ENCODE measurements around the gene BACH2.

Gene BACH2

GRCh38 chr6:90110971-90111370 is 185.7 kb downstream of the BACH2 start:
- H3K27ac ChIP-seq (ENCODE audit: low read depth, low read length): no peak overlapping the region
- no peaks in the 10 kb centered on the region for H3K27me3 ChIP-seq (ENCODE audit: control insufficient read depth in 5 of 5, insufficient read depth in 4 of 5, low read length in 5 of 5)
- H3K9me3 ChIP-seq (ENCODE audit: control insufficient read depth in 5 of 5, low read length in 5 of 5): peaks cover 0 to 17% (median 12%) of the 10 kb centered on the region in 5 donors
- no peak overlapping the region for H3K9ac ChIP-seq (ENCODE audit: low read length in 5 of 5)
- H3K4me1 ChIP-seq (ENCODE audit: control insufficient read depth in 5 of 5, insufficient read depth in 5 of 5, low read length in 5 of 5): no peaks in the 10 kb centered on the region
- no peaks in the 10 kb centered on the region for H3K36me3 ChIP-seq (ENCODE audit: control insufficient read depth in 5 of 5, insufficient read depth in 5 of 5, low read length in 5 of 5)
- no peak overlapping the region for H3K4me3 ChIP-seq (ENCODE audit: low read depth in 1 of 5, low read length in 5 of 5)

GRCh38 chr6:90109141-90109540 is 187.5 kb downstream of the BACH2 start:
- H3K4me3 ChIP-seq (ENCODE audit: low read depth in 1 of 5, low read length in 5 of 5): no peak overlapping the region
- H3K4me1 ChIP-seq (ENCODE audit: control insufficient read depth in 5 of 5, insufficient read depth in 5 of 5, low read length in 5 of 5): no peaks in the 10 kb centered on the region
- H3K27ac ChIP-seq (ENCODE audit: low read depth, low read length): no peak overlapping the region
- no peak overlapping the region for H3K9ac ChIP-seq (ENCODE audit: low read length in 5 of 5)
- no peaks in the 10 kb centered on the region for H3K27me3 ChIP-seq (ENCODE audit: control insufficient read depth in 5 of 5, insufficient read depth in 4 of 5, low read length in 5 of 5)
- peaks cover 0 to 16% (median 12%) of the 10 kb centered on the region in 5 donors for H3K9me3 ChIP-seq (ENCODE audit: control insufficient read depth in 5 of 5, low read length in 5 of 5)
- no peaks in the 10 kb centered on the region for H3K36me3 ChIP-seq (ENCODE audit: control insufficient read depth in 5 of 5, insufficient read depth in 5 of 5, low read length in 5 of 5)

DNA sequence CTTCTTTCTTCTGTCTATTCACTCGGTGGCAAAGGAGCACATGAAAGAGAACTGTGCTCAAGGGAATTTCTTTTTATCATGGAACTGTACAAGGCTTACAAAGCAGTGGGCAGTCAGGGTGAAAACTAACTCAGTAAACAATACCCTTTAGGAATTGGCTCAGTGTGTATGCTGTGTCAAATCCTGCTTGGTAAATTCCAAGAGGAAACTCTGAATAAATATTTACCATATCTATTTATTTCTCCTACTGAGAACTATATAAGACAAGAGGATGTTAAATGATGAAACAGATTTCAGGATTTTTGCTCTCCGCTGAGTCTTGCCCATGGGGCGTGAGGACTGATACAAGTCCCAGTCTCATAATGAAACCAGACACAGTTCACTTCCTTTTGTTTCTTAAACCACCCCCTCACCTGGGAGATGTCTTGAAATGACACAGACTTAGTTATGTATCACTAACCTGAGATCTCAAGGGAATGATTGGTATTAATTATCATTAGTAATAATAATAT is 188.8 kb downstream of the BACH2 start:
- H3K4me3 ChIP-seq (ENCODE audit: low read depth in 1 of 5, low read length in 5 of 5): no peak overlapping the region
- no peaks in the 10 kb centered on the region for H3K27me3 ChIP-seq (ENCODE audit: control insufficient read depth in 5 of 5, insufficient read depth in 4 of 5, low read length in 5 of 5)
- no peak overlapping the region for H3K27ac ChIP-seq (ENCODE audit: low read depth, low read length)
- no peaks in the 10 kb centered on the region for H3K36me3 ChIP-seq (ENCODE audit: control insufficient read depth in 5 of 5, insufficient read depth in 5 of 5, low read length in 5 of 5)
- H3K9ac ChIP-seq (ENCODE audit: low read length in 5 of 5): no peak overlapping the region
- no peaks in the 10 kb centered on the region for H3K4me1 ChIP-seq (ENCODE audit: control insufficient read depth in 5 of 5, insufficient read depth in 5 of 5, low read length in 5 of 5)
- peaks cover 0 to 5% (median 4%) of the 10 kb centered on the region in 5 donors for H3K9me3 ChIP-seq (ENCODE audit: control insufficient read depth in 5 of 5, low read length in 5 of 5)

DNA sequence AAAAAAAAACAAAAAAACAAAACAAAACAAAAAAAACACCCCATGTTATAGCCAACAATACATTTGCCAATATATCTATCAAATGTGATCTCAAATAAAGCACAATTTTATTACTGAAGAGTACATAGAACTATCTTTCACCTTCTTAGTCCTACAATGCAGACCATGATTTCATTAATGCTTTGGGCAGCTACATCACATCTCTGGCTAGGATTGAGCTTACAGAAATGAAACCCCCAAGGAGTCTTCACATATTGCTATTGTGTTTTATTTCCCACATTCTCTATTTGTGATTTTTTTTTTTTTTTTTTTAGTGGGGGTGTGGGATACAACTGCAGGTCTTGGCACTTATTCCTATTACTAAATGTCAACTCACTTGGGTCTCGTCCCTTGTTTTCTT is 189.3 kb downstream of the BACH2 start:
- H3K4me3 ChIP-seq (ENCODE audit: low read depth in 1 of 5, low read length in 5 of 5): no peak overlapping the region
- H3K36me3 ChIP-seq (ENCODE audit: control insufficient read depth in 5 of 5, insufficient read depth in 5 of 5, low read length in 5 of 5): no peaks in the 10 kb centered on the region
- no peaks in the 10 kb centered on the region for H3K27me3 ChIP-seq (ENCODE audit: control insufficient read depth in 5 of 5, insufficient read depth in 4 of 5, low read length in 5 of 5)
- H3K27ac ChIP-seq (ENCODE audit: low read depth, low read length): no peak overlapping the region
- H3K9ac ChIP-seq (ENCODE audit: low read length in 5 of 5): no peak overlapping the region
- no peaks in the 10 kb centered on the region for H3K4me1 ChIP-seq (ENCODE audit: control insufficient read depth in 5 of 5, insufficient read depth in 5 of 5, low read length in 5 of 5)
- H3K9me3 ChIP-seq (ENCODE audit: control insufficient read depth in 5 of 5, low read length in 5 of 5): peaks cover 0 to 1% (median 0%) of the 10 kb centered on the region in 5 donors

DNA sequence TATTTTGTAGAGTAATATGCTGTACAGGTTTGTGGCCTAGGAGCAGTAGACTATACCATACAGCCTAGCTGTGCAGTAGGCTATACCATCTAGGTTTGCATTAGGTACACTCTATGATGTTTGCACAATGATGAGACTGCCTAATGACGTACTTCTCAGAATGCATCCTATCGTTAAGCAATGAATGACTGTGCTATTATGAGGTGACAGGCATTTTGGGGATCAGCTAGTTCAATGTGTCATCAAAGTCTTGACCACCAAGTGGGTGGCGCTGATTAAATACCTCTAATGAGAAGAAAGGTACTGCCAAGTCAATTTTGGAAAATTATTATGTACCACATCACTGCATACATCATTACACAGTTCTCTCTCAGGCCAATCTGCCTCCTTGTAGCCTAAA is 190.2 kb downstream of the BACH2 start:
- H3K36me3 ChIP-seq (ENCODE audit: control insufficient read depth in 5 of 5, insufficient read depth in 5 of 5, low read length in 5 of 5): no peaks in the 10 kb centered on the region
- H3K27ac ChIP-seq (ENCODE audit: low read depth, low read length): no peak overlapping the region
- H3K27me3 ChIP-seq (ENCODE audit: control insufficient read depth in 5 of 5, insufficient read depth in 4 of 5, low read length in 5 of 5): no peaks in the 10 kb centered on the region
- H3K4me1 ChIP-seq (ENCODE audit: control insufficient read depth in 5 of 5, insufficient read depth in 5 of 5, low read length in 5 of 5): no peaks in the 10 kb centered on the region
- H3K9me3 ChIP-seq (ENCODE audit: control insufficient read depth in 5 of 5, low read length in 5 of 5): no peaks in the 10 kb centered on the region
- H3K4me3 ChIP-seq (ENCODE audit: low read depth in 1 of 5, low read length in 5 of 5): no peak overlapping the region
- no peak overlapping the region for H3K9ac ChIP-seq (ENCODE audit: low read length in 5 of 5)

GRCh38 chr6:90105506-90106170 is 191.0 kb downstream of the BACH2 start:
- Histone ChIP-seq H3K4me3 (ENCODE audit: low read depth in 1 of 5, low read length in 5 of 5) (no peak overlapping the region), H3K27me3 (ENCODE audit: control insufficient read depth in 5 of 5, insufficient read depth in 4 of 5, low read length in 5 of 5) (no peaks in the 10 kb centered on the region), H3K9ac (ENCODE audit: low read length in 5 of 5) (no peak overlapping the region), H3K4me1 (ENCODE audit: control insufficient read depth in 5 of 5, insufficient read depth in 5 of 5, low read length in 5 of 5) (no peaks in the 10 kb centered on the region), H3K9me3 (ENCODE audit: control insufficient read depth in 5 of 5, low read length in 5 of 5) (no peaks in the 10 kb centered on the region), H3K27ac (ENCODE audit: low read depth, low read length) (no peak overlapping the region), H3K36me3 (ENCODE audit: control insufficient read depth in 5 of 5, insufficient read depth in 5 of 5, low read length in 5 of 5) (no peaks in the 10 kb centered on the region)

- Histone ChIP-seq H3K9ac (ENCODE audit: low read length in 5 of 5) (no peak overlapping the region), H3K4me3 (ENCODE audit: low read depth in 1 of 5, low read length in 5 of 5) (no peak overlapping the region), H3K36me3 (ENCODE audit: control insufficient read depth in 5 of 5, insufficient read depth in 5 of 5, low read length in 5 of 5) (no peaks in the 10 kb centered on the region), H3K27me3 (ENCODE audit: control insufficient read depth in 5 of 5, insufficient read depth in 4 of 5, low read length in 5 of 5) (no peaks in the 10 kb centered on the region), H3K9me3 (ENCODE audit: control insufficient read depth in 5 of 5, low read length in 5 of 5) (no peaks in the 10 kb centered on the region), H3K4me1 (ENCODE audit: control insufficient read depth in 5 of 5, insufficient read depth in 5 of 5, low read length in 5 of 5) (peaks cover 0 to 6% (median 5%) of the 10 kb centered on the region in 5 donors), H3K27ac (ENCODE audit: low read depth, low read length) (no peak overlapping the region)
Measured at GRCh38 chr6:90103056-90103800, 193.4 kb downstream of the BACH2 start.

DNA sequence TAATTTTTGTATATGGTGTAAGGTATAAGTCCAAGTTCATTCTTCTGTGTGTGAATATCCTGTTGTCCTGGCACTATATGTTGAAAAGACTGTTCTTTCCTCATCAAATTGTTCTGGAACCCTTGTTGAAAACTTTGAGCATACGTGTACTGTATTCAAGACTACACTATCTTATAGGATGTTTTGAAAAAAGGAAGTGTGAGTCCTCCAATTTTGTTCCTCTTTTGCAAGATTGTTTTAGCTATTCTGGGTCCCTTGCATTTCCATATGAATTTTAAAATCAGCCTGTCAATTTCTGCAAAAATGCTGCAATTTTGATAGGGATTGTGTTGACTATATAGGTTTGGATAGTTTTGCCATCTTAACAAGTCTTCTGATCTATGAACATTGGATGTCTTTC is 195.2 kb downstream of the BACH2 start:
- no peak overlapping the region for H3K27ac ChIP-seq (ENCODE audit: low read depth, low read length)
- no peaks in the 10 kb centered on the region for H3K27me3 ChIP-seq (ENCODE audit: control insufficient read depth in 5 of 5, insufficient read depth in 4 of 5, low read length in 5 of 5)
- H3K9ac ChIP-seq (ENCODE audit: low read length in 5 of 5): no peak overlapping the region
- no peaks in the 10 kb centered on the region for H3K36me3 ChIP-seq (ENCODE audit: control insufficient read depth in 5 of 5, insufficient read depth in 5 of 5, low read length in 5 of 5)
- no peak overlapping the region for H3K4me3 ChIP-seq (ENCODE audit: low read depth in 1 of 5, low read length in 5 of 5)
- peaks cover 0 to 19% (median 13%) of the 10 kb centered on the region in 5 donors for H3K4me1 ChIP-seq (ENCODE audit: control insufficient read depth in 5 of 5, insufficient read depth in 5 of 5, low read length in 5 of 5)
- H3K9me3 ChIP-seq (ENCODE audit: control insufficient read depth in 5 of 5, low read length in 5 of 5): no peaks in the 10 kb centered on the region

GRCh38 chr6:90100059-90100665 is 196.5 kb downstream of the BACH2 start:
- Histone ChIP-seq H3K9ac (ENCODE audit: low read length in 5 of 5) (no peak overlapping the region), H3K4me1 (ENCODE audit: control insufficient read depth in 5 of 5, insufficient read depth in 5 of 5, low read length in 5 of 5) (peaks cover 0 to 19% (median 13%) of the 10 kb centered on the region in 5 donors), H3K9me3 (ENCODE audit: control insufficient read depth in 5 of 5, low read length in 5 of 5) (no peaks in the 10 kb centered on the region), H3K27me3 (ENCODE audit: control insufficient read depth in 5 of 5, insufficient read depth in 4 of 5, low read length in 5 of 5) (no peaks in the 10 kb centered on the region), H3K36me3 (ENCODE audit: control insufficient read depth in 5 of 5, insufficient read depth in 5 of 5, low read length in 5 of 5) (no peaks in the 10 kb centered on the region), H3K27ac (ENCODE audit: low read depth, low read length) (no peak overlapping the region), H3K4me3 (ENCODE audit: low read depth in 1 of 5, low read length in 5 of 5) (no peak overlapping the region)

DNA sequence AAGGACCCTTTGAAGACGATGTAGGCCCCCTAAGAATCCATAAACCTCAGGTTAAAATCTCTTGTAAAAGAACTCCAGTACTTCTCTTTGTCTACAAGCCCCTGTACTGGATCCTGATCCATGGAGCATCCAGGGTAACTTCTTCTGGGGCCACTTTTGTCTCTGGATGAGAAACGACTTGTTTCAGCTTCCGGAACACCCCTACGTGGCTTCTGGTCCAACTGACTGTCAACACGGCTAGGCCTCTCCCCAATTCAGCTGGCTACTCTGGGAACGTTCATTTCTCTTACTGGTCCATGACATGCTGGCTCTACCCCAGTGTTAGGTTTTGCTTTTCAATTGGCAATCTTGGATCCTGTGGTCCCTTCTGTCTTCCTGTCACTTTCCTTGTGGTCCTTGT is 198.0 kb downstream of the BACH2 start:
- H3K27me3 ChIP-seq (ENCODE audit: control insufficient read depth in 5 of 5, insufficient read depth in 4 of 5, low read length in 5 of 5): no peaks in the 10 kb centered on the region
- peak overlapping the region; percentile 55 for H3K27ac ChIP-seq (ENCODE audit: low read depth, low read length)
- H3K9ac ChIP-seq (ENCODE audit: low read length in 5 of 5): peak overlapping the region in 2 of 5 donors; percentile 38 to 70
- no peaks in the 10 kb centered on the region for H3K9me3 ChIP-seq (ENCODE audit: control insufficient read depth in 5 of 5, low read length in 5 of 5)
- no peak overlapping the region for H3K4me3 ChIP-seq (ENCODE audit: low read depth in 1 of 5, low read length in 5 of 5)
- H3K36me3 ChIP-seq (ENCODE audit: control insufficient read depth in 5 of 5, insufficient read depth in 5 of 5, low read length in 5 of 5): no peaks in the 10 kb centered on the region
- peaks cover 0 to 19% (median 13%) of the 10 kb centered on the region in 5 donors for H3K4me1 ChIP-seq (ENCODE audit: control insufficient read depth in 5 of 5, insufficient read depth in 5 of 5, low read length in 5 of 5)

All from subcutaneous abdominal adipose tissue (tissue), 5 donors.